ENCODE data around the gene PRKACG.

Gene PRKACG

DNA sequence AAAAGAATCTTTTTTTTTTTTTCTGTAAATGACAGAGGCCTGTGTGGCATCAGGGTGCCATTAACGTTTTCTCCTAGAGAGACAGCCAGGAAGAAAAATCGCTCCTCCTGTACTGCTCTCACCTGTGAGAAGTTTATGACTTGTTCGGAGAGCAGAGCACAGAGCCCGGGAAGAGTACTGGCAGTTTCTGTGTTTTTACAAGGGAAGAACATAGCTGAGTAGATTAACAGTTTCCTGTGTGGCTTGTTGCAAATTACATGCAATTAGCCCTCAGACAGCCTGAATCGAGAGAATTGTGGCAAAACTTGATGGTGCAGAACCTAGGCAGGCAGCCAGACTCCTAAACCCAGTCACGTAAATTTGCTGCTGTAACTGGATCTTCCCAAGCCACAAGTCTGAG is 32.1 kb downstream of the PRKACG start:
- no peak for DNase-seq (ENCODE audit: low read depth)

DNA sequence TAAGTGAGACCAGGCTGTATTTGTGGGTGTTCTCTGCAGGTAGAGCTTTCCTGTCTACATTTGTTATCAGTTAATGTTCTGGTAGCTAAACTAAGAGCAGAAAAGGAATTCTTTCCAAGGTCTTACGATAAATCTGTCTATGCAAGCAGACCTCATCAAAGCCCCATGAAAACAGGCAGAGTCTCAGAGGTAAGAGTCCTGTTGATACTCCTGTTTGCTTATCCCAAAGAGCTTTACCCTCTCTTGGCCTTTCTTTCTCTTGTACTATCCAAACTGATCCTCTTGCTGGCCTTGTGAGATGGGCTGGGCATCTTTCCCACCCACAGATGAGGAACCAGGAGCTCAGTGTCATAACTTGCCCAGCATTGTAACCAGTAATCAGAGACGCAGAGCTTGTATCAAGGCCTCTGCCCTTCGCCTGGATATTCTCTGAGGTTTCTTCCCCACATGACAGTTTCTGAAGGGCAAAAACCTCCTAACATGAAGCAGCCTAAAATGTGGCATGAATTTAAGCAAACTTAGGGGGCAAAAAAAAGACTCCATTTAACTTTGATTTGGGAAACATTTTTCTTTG is 33.5 kb downstream of the PRKACG start:
- DNase-seq (ENCODE audit: low read depth) = no peak

GRCh38 chr9:68979538-68980314 is 34.2 kb downstream of the PRKACG start:
- no peak for DNase-seq (ENCODE audit: low read depth)

DNA sequence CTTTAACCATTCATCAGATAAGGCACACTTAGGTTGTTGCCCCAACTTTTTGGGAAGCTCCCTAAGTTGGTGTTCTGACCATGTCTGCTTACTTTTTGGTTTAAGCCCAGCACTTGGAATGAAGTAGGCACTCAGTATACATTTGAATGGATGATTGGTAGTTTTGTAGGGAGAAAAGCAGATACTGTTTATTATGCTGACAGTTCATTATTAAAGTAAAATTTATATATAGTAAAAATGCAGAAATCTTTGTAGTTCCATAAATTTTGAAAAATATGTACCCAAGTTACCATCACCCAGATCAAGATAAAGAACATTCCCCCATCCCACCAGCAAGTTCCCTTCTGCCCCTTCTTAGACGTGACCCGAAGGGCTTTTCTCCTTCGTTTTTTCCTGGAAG is 35.4 kb downstream of the PRKACG start:
- no peak for DNase-seq (ENCODE audit: low read depth)

DNA sequence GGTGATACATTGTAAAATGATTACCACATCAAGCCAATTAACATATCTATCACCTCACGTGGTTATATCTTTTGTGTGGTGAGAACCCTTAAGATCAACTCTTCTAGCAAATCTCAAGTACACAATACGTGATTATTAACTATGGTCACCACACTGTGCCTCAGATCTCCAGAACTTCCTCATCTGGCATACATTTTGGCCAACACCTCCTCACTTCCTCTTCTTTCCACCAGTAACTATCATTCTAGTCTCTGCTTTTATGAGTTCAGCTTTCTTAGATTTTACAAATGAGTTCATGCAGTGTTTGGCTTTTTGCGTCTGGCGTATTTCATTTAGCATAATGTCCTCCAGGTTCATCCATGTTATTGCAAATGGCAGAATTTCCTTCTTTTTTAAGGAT is 35.8 kb downstream of the PRKACG start:
- no peak for DNase-seq (ENCODE audit: low read depth)

DNA sequence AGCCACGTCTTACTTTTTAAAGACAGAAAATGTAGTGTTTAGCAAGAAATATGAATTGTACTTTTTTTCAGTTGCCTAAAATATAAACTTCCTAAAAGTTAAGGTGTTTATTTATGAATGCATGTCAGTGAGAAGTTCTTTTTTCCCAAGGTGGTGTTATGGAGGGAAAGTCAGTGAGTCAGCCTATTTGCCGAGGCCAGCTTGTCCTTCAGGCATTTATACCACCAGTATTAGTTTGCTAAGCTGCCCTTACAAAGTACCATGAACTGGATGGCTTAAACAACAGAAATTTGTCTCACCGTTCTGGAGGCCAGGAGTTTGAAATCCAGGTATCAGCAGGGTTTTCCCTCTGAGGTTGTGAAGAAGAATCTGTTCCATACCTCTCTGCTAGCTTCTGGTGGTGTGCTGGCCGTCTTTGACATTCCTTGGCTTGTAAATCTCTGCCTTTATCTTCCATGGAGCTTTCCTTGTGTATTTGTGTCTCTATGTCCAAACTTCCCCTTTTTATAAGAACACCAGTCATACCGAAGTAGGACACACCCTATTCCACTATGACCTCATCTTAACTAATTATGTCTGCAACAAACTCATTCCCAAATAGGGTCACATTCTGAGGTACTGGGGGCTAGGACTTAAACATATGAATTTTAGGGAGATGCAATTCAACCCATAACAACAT is 38.4 kb downstream of the PRKACG start:
- no peak for DNase-seq (ENCODE audit: low read depth)

DNA sequence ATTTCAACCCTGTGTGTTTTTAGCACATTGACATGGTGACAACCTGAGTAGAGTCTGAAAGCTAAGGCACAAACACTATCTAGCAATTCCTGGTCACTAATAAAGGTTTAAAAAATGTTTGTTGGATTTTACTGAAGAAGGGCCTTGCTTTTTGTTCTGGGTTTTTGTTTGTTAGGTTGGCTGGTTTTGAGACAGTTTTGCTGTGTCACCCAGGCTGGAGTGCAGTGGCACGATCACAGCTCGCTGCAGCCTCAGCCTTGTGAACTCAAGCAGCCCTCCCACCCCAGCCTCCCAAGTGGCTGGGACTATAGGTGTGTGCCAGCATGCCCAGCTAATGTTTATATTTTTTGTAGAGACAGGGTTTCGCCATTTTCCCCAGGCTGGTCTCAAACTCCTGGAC is 39.0 kb downstream of the PRKACG start:
- DNase-seq (ENCODE audit: low read depth) = no peak

DNA sequence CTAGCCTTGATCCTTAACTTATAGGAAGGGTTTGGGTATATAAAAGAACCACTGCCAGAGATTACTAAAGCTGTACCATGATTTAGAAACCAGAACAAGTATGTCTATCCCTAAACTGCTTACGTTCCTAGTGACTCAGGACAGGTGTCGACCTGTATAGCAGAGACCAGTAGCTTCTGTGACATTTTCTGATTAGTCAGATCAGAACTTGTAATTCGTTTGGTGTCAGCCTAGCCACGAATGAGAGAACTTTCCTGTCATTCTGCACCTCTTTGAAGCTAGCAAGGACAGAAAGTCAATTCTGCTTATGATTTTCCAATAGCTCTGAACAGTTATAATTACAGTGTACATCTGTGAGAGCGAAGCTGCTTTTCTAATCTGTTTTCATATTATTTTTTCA is 39.5 kb downstream of the PRKACG start:
- DNase-seq (ENCODE audit: low read depth) = no peak

- no peak for DNase-seq (ENCODE audit: low read depth)
Measured at GRCh38 chr9:68973619-68974018, 40.3 kb downstream of the PRKACG start.

- DNase-seq (ENCODE audit: low read depth) = no peak
Measured at GRCh38 chr9:68970151-68970550, 43.8 kb downstream of the PRKACG start.

DNA sequence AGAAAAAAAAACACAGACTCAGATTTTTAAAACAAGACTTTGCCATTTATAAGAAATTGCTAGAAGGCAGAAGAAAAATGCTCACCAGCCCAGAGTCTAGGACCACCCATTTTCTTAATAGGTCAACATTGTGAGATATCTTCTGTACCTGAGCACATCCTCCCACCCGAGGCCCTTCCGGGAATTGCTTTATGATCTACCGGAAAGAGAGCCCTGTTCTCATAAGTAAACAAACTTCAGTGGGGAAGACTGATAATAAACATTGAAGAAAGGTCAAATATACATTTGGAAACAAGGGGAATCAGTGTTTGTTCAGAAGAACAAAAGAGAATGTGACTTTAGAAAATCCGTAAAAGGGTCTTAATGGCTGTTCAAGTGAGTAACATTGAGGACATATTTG is 44.4 kb downstream of the PRKACG start:
- DNase-seq (ENCODE audit: low read depth) = no peak

- DNase-seq (ENCODE audit: low read depth) = no peak
Measured at GRCh38 chr9:68967800-68968199, 46.1 kb downstream of the PRKACG start.

GRCh38 chr9:68966496-68966944 is 47.4 kb downstream of the PRKACG start:
- DNase-seq (ENCODE audit: low read depth) = no peak

- DNase-seq (ENCODE audit: low read depth) = no peak
Measured at GRCh38 chr9:68964765-68965164, 49.1 kb downstream of the PRKACG start.

DNA sequence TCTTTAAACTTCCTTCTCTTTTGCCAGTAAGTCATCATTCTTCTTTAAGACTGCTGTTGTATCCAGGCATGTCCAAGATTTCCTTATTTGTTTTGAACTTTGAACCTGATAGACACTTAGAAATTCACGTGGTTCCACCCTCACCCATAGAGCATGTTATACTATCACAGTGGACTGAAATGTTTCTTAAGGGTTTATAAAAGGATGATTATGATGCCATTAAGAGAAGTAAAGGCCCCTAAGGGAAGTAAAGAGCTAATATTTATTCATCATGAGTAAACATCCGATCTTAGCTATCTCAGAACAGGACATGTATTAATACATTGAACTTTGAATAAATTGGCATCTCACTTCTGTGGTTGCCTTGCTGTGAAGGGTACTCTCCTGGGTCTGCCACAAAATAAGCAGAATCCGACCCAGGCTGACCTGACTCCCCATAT is 49.8 kb downstream of the PRKACG start:
- DNase-seq (ENCODE audit: low read depth) = no peak

DNA sequence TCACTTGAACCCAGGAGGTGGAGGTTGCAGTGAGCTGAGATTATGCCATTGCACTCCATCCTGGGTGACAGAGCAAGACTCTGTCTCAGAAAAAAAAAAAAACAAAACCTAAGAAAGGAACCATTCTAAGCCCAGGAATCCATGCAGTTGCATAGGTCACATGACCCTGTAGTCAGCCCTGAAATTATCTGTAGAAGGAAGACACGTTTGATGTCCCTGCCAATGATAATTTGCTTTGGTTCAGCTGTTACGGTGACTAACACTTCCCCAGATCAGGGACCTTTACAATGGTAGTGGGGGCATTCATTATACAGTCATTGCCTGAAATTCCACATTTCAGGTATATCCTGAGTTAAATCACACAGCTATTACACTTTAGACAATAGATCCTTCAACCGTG is 50.5 kb downstream of the PRKACG start:
- DNase-seq (ENCODE audit: low read depth) = no peak
